G401.6 (cell line): ENCODE measurements around the gene USP46.

ENCODE experiments used
- FAIRE-seq: peaks from 2 replicates; lab custom pipeline; 2012; peaks lifted over from hg19 to GRCh38; lab: Jason Lieb, UNC

Gene USP46

DNA sequence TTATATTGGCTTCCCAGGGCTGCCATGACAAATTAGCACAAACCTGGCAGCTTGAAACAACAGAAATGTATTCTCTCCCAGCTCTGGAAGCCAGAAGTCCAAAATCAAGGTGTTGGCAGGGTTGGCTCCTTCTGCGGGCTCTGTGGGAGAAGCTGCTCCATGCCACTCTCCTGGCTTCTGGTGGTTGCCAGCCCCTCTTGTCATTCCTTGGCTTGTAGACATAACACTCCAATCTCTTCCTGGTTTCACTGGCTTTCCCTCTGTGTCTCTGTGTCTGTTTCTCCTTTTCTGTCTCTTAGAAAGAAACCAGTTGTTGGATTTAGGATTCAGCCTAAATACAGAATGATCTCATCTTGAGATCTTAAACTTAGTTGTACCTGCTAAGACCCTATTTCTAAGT lies 85.5 kb downstream of the USP46 start:
- FAIRE-seq, result no peak

DNA sequence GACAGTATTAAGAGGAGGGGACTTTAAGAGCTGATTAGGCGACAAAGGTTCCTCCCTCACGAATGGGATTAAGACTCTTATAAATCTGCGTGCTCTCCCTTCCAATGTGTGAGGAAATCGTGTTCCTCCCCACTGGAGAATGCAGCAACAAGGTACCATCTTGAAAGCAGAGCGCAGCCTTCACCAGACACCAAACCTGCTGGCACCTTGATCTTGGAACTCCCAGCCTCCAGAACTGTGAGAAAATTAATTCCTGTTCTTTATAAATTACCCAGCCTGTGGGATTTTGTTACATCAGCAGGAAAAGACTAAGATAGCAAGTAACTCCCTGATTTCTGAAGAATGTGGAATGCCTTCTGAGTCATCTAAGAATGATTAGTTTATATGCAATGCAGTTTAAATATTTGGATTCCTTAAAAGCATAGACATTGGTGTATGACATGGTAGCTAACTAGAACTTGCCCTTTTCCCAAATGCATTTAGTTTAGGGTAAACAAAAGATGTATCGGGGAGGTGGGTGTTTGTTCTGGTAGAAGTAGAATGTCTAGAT lies 86.1 kb downstream of the USP46 start:
- no peak for FAIRE-seq

DNA sequence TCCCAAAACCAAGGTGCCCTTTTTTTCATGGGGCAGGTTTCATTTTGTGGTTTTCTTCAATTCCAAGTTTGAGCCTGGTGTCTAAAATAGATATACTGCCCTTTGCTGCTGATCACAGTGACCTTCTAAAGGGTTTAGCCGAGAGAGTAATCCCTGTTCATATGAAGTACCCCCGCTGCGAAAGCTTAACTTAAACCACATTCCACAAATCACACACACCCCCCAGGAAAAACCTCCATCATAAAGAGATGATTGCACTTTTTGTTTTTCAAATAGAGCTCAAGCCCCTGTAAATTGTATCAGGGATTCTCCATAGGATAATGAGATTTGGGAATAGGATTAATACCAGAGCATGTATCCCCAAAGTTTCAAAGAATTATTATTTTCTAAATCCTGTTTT lies 90.8 kb downstream of the USP46 start:
- no peak for FAIRE-seq

DNA sequence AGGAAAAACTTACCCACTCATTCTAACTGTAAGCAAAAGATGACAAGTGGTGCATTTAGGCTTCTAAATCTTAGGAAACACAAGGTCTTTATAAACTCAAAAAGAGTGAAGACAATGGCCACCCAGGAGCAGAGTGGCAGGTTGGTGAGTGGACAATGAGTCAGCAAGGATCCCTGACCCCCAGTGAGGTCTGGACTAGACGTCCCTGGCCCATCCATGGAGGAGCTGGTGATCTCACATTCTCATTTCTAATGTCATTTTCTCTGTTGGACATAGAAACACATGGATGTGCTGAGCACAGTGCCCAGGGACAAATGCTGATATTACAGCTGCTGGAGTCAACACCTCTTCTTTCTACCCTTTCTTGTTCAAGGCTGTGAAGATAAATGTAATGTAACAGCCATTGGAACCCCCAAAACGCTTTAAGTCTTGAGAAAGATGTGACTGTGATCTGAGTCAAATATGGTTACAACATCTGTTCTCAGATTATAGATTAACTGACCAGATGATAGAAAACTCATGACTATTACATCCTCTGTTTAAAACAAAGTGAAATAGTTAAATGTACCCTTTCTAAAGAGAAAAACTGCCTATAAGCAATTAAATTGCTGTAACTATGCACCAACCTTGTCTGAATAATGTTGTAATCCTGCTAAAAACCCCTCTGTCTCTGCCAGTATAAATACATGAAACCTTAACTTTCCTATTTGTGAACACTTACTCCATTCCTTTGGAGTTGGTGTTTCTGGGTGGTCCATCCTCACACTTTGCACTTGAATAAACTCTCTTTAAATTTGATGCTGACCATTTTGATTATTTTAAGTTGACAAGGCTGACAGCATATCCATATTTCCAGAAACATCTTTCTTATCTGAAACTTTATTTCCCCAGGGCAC lies 92.7 kb downstream of the USP46 start:
- no peak for FAIRE-seq

DNA sequence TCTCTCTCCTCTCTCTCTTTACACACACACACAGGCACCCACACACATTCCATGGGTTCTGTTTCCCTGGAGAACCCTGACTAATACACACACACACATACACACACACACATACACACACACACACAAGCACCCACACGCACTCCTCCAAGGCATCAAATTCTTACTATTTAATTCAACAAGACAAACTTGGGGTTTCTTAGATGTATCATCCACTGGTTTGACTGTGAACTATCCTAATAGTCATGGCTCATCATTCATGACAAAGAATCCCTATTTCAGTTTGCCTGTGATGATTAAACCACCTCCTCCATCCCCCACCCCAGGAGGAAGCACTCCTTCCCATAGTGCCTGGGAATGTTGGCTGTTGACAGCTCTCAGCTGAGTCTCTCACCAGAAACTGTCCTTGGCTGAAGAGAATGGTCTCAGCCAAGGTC lies 98.2 kb downstream of the USP46 start:
- no peak for FAIRE-seq

DNA sequence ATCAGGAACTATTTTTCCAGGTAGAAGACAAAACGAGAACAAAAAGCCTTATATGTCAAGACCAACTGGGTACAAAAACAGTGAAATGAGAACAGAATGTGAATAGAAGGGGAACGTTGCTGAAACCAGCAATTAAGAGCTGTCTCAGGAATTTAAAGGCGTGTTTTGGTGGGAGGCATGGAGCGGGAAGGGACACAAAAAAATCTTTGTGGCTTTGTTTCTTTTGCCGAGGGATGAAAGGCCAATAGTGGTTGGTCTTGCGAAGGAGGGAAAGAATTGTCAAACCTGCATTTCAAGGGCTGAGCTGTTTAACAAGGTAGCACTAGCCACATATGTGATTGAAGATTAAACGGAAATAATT lies 103.8 kb downstream of the USP46 start:
- no peak for FAIRE-seq

DNA sequence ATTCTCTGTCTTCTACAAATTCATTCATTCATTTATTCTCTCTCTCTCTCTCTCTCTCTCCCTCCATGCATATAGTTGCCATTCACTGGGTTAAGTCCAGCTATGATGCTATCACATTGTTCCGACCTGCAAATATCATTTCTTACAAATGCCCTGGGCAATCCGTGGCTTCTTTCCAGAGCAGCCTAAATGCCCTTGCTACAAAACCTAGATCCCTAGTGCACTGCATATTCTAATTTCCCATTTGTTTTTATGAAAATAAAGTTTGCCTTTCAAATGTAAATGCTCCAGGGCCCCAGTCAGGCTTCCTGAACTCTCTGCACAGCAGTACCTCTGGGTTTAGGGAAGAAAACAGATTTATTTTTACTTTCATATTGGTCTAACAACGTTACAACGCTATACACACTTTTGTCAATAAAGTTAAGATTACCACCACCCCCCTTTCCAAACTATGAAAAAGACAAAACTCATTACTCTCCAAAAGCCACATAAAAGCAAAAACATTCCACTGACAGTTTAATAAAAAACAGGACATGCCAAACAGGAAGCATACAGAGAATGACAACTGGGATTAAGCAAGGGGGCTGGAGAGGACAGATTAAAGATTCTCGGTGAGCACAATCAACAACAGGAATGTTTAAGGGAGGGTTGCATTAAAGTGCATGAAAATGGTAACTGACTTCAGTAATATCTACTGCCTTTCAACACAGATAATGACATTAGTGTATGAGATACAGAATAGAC lies 104.3 kb downstream of the USP46 start:
- FAIRE-seq, result no peak

DNA sequence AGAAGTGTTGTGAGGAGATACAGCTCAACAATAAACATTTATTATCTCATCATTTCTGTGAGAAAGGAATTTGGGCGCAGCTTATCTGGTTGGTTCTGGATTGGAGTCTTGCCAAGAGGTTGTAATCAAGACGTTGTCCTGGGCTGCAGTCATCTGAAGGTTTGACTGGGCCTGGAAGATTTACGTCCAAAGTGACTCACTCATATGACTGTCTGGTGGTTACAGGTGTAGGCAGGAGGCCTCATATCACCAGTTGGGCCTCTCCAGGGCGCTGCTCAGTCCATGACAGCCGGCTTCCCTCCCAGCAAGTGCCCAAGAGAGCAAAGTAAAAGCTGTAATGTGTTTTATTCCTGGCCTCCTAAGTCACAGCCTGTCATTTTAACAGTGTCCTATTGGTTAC lies 106.3 kb downstream of the USP46 start:
- no peak for FAIRE-seq

DNA sequence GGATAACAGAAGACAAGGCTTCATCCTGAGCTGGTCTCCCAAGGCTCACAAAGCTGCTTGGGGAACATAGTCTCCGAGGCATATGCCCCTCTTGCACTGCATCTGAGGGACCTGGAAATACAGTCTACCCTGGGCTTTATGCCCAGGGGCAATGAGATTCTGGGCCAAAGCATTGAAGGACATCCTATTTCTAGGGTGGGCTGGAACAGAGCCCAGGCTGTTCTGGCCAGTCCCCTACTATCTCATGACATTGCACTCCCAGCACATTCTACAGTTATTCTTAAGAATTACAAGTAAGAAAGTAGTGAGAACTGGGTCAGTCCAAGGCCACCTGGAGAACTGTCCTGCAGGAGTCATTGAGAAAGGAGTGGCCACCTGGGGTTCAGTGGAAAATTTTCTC lies 107.6 kb downstream of the USP46 start:
- no peak for FAIRE-seq

DNA sequence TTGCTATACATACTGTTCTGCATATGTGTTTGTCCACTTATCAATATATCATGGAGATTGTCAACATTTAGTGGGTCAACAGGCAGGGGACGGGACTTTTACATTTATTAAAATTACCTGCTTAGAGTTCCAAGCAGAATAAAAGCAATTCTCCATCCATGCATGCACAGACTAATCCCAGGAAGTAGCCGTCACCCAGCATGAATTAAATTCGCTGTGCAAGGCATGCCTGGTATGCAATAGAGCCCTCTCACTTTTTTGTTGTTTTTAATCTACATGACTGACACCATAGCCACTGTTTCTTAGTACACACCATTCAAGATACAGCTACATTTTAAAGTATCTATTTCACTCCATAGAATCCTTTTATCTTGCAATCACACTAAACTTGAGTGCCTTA lies 108.9 kb downstream of the USP46 start:
- no peak for FAIRE-seq

DNA sequence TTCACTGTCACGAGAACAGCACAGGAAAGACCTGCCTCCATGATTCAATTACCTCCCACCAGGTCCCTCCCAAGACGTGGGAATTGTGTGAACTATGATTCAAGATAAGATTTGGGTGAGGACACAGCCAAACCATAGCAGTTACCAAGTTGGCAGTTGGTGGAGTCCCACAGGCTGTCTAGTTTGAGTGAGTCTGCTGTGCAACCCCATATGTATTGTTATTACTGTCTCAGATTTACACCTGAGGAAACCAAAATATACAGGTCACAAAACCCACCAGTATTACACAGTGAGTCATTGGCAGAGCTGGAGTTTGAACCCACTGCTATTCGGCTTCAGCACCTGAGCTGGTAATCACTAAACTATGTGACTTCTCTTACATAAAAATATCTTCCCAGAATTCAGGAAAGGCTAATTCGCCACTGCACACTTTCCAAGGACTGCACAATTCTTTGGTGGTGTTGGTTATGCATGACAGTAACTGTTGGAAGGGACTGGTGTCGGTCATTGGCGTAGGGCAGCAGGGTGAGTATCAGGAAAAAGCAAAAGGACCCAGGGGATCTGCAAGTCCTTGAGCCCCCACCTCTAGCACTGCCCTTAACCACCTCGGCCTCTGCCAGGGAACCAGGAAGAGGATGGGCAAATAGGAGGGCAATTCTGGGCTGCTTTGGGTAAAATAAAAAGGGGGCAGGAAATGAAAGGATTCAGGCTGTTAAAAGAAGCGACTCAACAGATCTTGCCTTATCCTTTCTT lies 110.1 kb downstream of the USP46 start:
- no peak for FAIRE-seq

DNA sequence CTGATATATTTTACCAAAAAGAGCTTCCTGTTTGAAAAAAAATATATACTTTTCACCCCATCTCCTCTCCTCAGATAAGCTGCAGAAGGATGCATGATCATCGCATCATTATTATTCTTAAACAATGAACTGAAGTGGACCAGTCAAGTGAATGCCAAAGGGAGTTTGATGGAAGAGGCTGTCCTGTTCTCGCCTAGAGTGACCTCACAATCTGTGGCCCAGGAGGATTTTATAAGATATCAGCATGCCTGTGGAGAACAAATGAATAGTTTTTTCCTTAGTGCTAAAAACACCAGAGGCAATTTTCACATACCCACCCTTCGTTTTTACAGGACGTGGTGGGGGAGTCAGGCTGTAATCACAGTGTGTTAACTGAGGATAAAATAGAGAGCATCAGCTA lies 112.7 kb downstream of the USP46 start:
- no peak for FAIRE-seq

DNA sequence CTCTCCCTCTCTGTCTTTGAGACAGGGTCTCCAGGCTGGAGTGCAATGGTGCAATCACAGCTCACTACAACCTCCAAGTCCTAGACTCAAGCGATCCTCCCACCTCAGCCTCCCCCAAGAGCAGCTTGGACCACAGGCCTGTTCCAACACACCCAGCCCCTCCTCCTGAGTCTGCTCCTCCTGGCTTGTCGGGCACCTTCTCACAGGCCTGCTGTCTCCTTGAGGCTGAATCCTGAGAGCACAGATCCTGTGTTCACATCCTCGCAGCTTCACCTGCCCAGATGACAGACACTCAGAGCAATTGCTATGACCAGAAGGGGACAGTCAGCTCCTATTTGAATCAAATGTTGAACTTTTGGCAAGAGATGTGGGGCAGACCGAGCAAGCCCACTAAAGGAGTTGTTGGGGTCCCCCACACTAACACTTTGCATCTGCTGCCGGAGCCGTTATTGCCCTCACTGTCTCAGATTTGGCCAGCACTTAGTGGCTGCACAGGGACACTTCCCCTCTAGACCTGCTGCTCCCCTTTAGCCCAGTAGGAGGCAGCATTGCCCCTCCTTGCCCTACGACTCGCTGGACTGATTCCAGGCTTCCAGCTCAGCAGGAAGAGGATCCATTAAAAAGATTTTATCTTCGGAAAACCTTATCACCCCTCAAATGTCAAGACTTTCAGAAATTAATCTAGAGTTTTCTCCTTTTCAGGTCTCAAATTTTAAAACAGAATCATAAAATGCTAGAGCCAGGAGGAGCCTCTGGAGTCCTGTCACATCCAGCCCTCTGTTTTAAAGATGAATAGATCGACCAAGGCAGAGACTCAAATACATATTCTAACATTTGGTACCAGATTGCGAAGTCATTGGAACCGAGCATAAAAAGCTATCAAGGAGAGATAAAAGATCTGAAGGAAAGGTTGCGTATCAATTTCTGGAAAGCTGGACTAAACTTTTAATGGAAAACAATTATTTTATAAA lies 113.7 kb downstream of the USP46 start:
- FAIRE-seq, result no peak
